ENCODE results near the gene BPIFB4. TPM values are rescaled to one million over a fixed set of nuclear protein-coding genes. Genes with fewer than 3 reads are reported as not detected.
"Not testable (repeated sequence)": the region's sequence is repeated elsewhere in the genome, so short reads cannot be mapped to it uniquely, and the experiment has no call there.

Gene BPIFB4
- total and polyA plus RNA-seq, 4 donors: 0.25 TPM; not detected in 3

DNA sequence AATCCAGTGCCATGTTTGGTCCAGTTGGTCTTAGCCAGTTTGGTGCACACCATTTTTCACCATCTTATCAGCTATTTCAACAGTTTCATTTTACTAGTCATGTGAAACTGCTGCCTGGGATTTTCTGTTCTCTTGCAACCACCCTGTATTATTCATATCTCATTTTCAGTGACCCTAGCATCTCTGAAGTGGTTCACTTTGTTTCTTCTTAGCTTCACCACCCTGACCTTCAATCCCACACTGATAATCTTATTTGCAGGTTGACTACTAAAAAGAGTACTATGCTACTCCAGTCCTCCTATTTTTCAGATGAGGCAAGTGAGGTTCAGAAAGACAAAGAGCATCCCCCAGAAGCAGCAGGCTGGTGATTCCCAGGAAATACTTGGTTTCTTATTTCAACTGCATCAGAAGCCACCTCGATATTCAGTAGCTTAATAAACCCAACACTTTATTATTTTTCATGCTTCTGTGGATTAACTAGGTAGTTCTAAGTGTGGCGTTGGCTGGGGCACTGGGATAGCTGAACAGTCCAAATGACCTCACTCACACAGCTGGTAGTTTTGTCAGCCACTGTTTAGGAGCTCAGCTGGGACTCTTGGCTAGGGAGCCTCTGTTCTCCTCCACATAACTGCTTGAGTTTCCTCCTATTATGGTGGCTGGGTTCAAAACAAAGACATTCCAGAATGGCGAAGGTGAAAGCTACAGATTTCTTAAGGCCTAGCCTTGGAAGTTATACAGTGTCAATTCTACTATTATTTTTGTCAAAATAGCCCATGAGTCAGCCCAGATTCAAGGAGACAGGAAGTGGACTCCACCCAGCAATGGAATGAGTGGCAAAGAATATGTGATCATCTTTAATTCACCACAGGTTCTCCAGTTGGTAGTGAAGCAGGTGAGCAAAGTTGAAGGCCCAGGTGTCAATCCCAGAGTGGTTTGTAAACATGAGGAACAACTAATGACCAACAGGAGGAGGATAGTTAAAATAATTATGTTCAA is 40.6 kb downstream of the BPIFB4 start:
- Histone ChIP-seq H3K36me3 (ENCODE audit: control insufficient read depth in 4 of 4, insufficient read depth in 4 of 4, low read length in 4 of 4) (no peaks in the 10 kb centered on the region), H3K4me3 (no peak overlapping the region), H3K9me3 (ENCODE audit: control insufficient read depth in 4 of 4, insufficient read depth in 3 of 4, low read length in 3 of 4) (peaks cover 0 to 7% (median 0%) of the 10 kb centered on the region in 4 donors), H3K27ac (ENCODE audit: low read depth in 1 of 2, low read length in 1 of 2) (no peak overlapping the region), H3K27me3 (ENCODE audit: control insufficient read depth in 3 of 3, insufficient read depth in 3 of 3, low read length in 2 of 3) (no peaks in the 10 kb centered on the region), H3K9ac (ENCODE audit: insufficient read depth in 1 of 2, low read length in 2 of 2) (no peak overlapping the region), H3K4me1 (ENCODE audit: control insufficient read depth in 5 of 5, insufficient read depth in 5 of 5, low read length in 5 of 5) (peaks cover 0 to 3% (median 0%) of the 10 kb centered on the region in 5 donors)
- WGBS, 2 donors: 79 to 87% methylated on average over 3 of the region's 3 CpGs
- TF ChIP-seq, protein P1, sequence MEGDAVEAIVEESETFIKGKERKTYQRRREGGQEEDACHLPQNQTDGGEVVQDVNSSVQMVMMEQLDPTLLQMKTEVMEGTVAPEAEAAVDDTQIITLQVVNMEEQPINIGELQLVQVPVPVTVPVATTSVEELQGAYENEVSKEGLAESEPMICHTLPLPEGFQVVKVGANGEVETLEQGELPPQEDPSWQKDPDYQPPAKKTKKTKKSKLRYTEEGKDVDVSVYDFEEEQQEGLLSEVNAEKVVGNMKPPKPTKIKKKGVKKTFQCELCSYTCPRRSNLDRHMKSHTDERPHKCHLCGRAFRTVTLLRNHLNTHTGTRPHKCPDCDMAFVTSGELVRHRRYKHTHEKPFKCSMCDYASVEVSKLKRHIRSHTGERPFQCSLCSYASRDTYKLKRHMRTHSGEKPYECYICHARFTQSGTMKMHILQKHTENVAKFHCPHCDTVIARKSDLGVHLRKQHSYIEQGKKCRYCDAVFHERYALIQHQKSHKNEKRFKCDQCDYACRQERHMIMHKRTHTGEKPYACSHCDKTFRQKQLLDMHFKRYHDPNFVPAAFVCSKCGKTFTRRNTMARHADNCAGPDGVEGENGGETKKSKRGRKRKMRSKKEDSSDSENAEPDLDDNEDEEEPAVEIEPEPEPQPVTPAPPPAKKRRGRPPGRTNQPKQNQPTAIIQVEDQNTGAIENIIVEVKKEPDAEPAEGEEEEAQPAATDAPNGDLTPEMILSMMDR (IDR thresholded peaks at IDR 0.05; ENCODE audit: control extremely low read depth, extremely low read depth): no peak
- DNase-seq (no peak), ATAC-seq (ENCODE audit: insufficient read depth, low FRiP score) (no peak)

DNA sequence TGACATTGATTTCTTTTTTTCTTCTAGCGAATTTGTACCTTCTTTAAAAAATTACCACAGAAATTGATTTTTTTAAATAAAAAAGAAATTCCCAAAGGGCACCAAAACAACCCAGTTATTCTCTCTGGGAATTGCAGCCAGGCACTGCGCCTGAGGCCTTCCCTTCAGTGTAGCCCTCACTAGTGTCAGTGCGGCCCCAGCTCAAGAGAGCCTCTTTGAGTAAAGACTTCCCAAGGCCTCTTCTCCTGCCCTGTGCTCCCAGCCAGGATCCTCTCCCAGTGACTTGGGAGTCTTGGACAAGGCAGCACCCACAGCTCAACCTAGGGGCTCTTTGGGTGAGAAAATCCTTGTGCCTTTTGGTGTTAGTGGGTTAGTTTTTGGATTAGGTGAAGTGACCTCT is 41.5 kb downstream of the BPIFB4 start:
- H3K4me3 ChIP-seq: no peak overlapping the region
- H3K27me3 ChIP-seq (ENCODE audit: control insufficient read depth in 3 of 3, insufficient read depth in 3 of 3, low read length in 2 of 3): no peaks in the 10 kb centered on the region
- TF ChIP-seq, protein P1 (IDR thresholded peaks at IDR 0.05; ENCODE audit: control extremely low read depth, extremely low read depth): no peak
- no peak for DNase-seq
- no peak for ATAC-seq (ENCODE audit: insufficient read depth, low FRiP score)
- H3K9ac ChIP-seq (ENCODE audit: insufficient read depth in 1 of 2, low read length in 2 of 2): no peak overlapping the region
- H3K9me3 ChIP-seq (ENCODE audit: control insufficient read depth in 4 of 4, insufficient read depth in 3 of 4, low read length in 3 of 4): peaks cover 0 to 7% (median 0%) of the 10 kb centered on the region in 4 donors
- 93 to 97% methylated on average over 3 of the region's 3 CpGs for WGBS, 2 donors
- H3K27ac ChIP-seq (ENCODE audit: low read depth in 1 of 2, low read length in 1 of 2): no peak overlapping the region
- H3K4me1 ChIP-seq (ENCODE audit: control insufficient read depth in 5 of 5, insufficient read depth in 5 of 5, low read length in 5 of 5): peaks cover 0 to 3% (median 0%) of the 10 kb centered on the region in 5 donors
- H3K36me3 ChIP-seq (ENCODE audit: control insufficient read depth in 4 of 4, insufficient read depth in 4 of 4, low read length in 4 of 4): no peaks in the 10 kb centered on the region

DNA sequence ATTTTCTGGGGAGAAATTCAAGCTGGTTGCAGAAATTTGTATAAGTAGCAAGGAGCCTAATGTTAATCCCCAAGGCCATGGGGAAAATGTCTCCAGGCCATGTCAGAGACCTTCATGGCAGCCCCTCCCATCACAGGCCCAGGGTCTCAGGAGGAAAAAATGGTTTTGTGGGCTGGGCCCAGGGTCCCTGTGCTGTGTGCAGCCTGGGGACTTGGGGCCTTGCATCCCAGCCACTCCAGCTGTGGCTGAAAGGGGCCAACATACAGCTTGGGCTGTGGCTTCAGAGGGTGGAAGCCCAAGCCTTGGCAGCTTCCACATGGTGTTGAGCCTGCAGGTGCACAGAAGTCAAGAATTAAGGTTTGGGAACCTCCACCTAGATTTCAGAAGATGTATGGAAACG is 42.9 kb downstream of the BPIFB4 start:
- H3K9ac ChIP-seq (ENCODE audit: insufficient read depth in 1 of 2, low read length in 2 of 2); H3K4me3 ChIP-seq; ATAC-seq (ENCODE audit: insufficient read depth, low FRiP score); H3K9me3 ChIP-seq (ENCODE audit: control insufficient read depth in 4 of 4, insufficient read depth in 3 of 4, low read length in 3 of 4); H3K27me3 ChIP-seq (ENCODE audit: control insufficient read depth in 3 of 3, insufficient read depth in 3 of 3, low read length in 2 of 3); H3K36me3 ChIP-seq (ENCODE audit: control insufficient read depth in 4 of 4, insufficient read depth in 4 of 4, low read length in 4 of 4); H3K27ac ChIP-seq (ENCODE audit: low read depth in 1 of 2, low read length in 1 of 2); H3K4me1 ChIP-seq (ENCODE audit: control insufficient read depth in 5 of 5, insufficient read depth in 5 of 5, low read length in 5 of 5); DNase-seq: not testable (repeated sequence)
- whole genome bisulfite sequencing, 2 donors: 52 to 55% methylated on average over 1 of the region's 1 CpG

DNA sequence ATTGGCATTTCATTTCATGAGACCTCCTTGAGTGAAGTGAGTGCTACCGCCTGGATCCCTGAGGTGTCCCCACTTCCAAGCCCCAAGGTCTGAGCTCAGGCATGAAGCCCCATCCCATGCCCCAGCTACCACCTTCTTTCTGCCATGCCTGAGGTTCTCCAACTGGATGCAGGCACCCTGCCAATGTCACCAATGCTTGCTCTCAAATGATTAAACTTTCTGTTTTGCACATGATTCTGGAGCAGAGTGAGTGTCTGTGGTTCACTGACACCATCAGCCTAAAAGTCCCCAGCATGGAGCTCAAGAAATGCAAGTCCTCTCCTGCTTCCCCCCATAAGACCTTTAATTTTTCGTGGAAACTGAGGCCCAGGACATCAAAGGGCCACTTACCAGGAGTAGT is 44.8 kb downstream of the BPIFB4 start:
- Histone ChIP-seq H3K27ac (ENCODE audit: low read depth in 1 of 2, low read length in 1 of 2) (no peak overlapping the region), H3K9ac (ENCODE audit: insufficient read depth in 1 of 2, low read length in 2 of 2) (no peak overlapping the region), H3K27me3 (ENCODE audit: control insufficient read depth in 3 of 3, insufficient read depth in 3 of 3, low read length in 2 of 3) (peaks cover 0 to 3% (median 0%) of the 10 kb centered on the region in 3 donors), H3K4me1 (ENCODE audit: control insufficient read depth in 5 of 5, insufficient read depth in 5 of 5, low read length in 5 of 5) (peaks cover 0 to 3% (median 0%) of the 10 kb centered on the region in 5 donors), H3K9me3 (ENCODE audit: control insufficient read depth in 4 of 4, insufficient read depth in 3 of 4, low read length in 3 of 4) (peaks cover 0 to 5% (median 0%) of the 10 kb centered on the region in 4 donors), H3K4me3 (no peak overlapping the region), H3K36me3 (ENCODE audit: control insufficient read depth in 4 of 4, insufficient read depth in 4 of 4, low read length in 4 of 4) (no peaks in the 10 kb centered on the region)
- DNase-seq (no peak), ATAC-seq (ENCODE audit: insufficient read depth, low FRiP score) (no peak)
- TF ChIP-seq, protein P1 (IDR thresholded peaks at IDR 0.05; ENCODE audit: control extremely low read depth, extremely low read depth): no peak
- WGBS, 2 donors: 64 to 71% methylated on average over 2 of the region's 2 CpGs
